Smooth muscle cell (in vitro differentiated cells): ENCODE measurements around the gene PNMA8C. TPM values are rescaled to one million over a fixed set of nuclear protein-coding genes. Genes with fewer than 3 reads are reported as not detected.

Experiments
- DNase-seq: peaks from one replicate; lab custom pipeline; 2025; ENCODE audit not compliant: unreplicated experiment; lab: John Stamatoyannopoulos, UW
- H2AFZ ChIP-seq: fragments of 200-600 bp; sonication (generic); 2 replicates; pipeline ENCODE4 v1.6.0; 2016; ENCODE audit warnings: antibody characterized with exemption, low read depth, mild to moderate bottlenecking
- H3F3A ChIP-seq: fragments of 200-600 bp; sonication (generic); 2 replicates; pipeline ENCODE4 v1.6.0; 2017; ENCODE audit warnings: antibody characterized with exemption, low read depth
- H3K27ac ChIP-seq: fragments of 200-600 bp; sonication (generic); 2 replicates; pipeline ENCODE4 v1.5.1; 2016; ENCODE audit warnings: low read depth, mild to moderate bottlenecking
- H3K27me3 ChIP-seq: fragments of 200-600 bp; sonication (generic); 2 replicates; pipeline ENCODE4 v1.6.1; 2016; ENCODE audit warnings: low read depth, mild to moderate bottlenecking
- H3K36me3 ChIP-seq: fragments of 200-600 bp; sonication (generic); 2 replicates; pipeline ENCODE4 v1.5.1; 2016; ENCODE audit warnings: low read depth
- H3K4me1 ChIP-seq: fragments of 200-600 bp; sonication (generic); 2 replicates; pipeline ENCODE4 v1.5.1; 2016; ENCODE audit warnings: low read depth
- H3K4me2 ChIP-seq: fragments of 200-600 bp; sonication (generic); 2 replicates; pipeline ENCODE4 v1.6.0; 2016; ENCODE audit warnings: mild to moderate bottlenecking
- H3K4me3 ChIP-seq: fragments of 200-600 bp; sonication (generic); 2 replicates; pipeline ENCODE4 v1.5.1; 2016; ENCODE audit warnings: mild to moderate bottlenecking
- H3K79me2 ChIP-seq: fragments of 200-600 bp; sonication (generic); 2 replicates; pipeline ENCODE4 v1.6.0; 2016; ENCODE audit warnings: low read depth, mild to moderate bottlenecking
- H3K9ac ChIP-seq: fragments of 200-600 bp; sonication (generic); 2 replicates; pipeline ENCODE4 v1.6.0; 2016; ENCODE audit warnings: low read depth
- H3K9me3 ChIP-seq: fragments of 200-600 bp; sonication (generic); replicated peaks from 2 replicates; pipeline ENCODE4 v1.5.1; 2016; ENCODE audit warnings: low read depth
- H4K20me1 ChIP-seq: fragments of 200-600 bp; sonication (generic); 2 replicates; pipeline ENCODE4 v1.6.0; 2016; ENCODE audit warnings: low read depth
- CTCF ChIP-seq: fragments of 200-600 bp; sonication (generic); IDR thresholded peaks from 2 replicates; pipeline ENCODE4 v1.5.1; 2017; ENCODE audit warnings: borderline replicate concordance, mild to moderate bottlenecking, antibody characterized with exemption; ENCODE audit not compliant: insufficient read depth, poor library complexity, severe bottlenecking
- WGBS: methylation state at CpG from one replicate; pipeline ENCODE4 v1.1.7; 2016; ENCODE audit warnings: low lambda C conversion rate; 5-methylcytosine and 5-hydroxymethylcytosine counted together
- polyA plus RNA-seq: library from polyadenylated mRNA; unstranded; fragments of >200 nt; fragmentation: Nextera tagmentation; extraction: Ambion mirVana; gene quantifications from 2 replicates; pipeline ENCODE4 v1.2.1, GENCODE V29; 2016
- total RNA-seq: library from RNA; depleted of rRNA; stranded (reverse); fragments of >200 nt; gene quantifications from 2 replicates; pipeline ENCODE4 v1.2.3, GENCODE V29; 2014

PNMA8C gene
- total and polyA plus RNA-seq, 2 experiments from 2014 or later: not detected

- Histone ChIP-seq H3K4me2 (no peak overlapping the region), H3K27me3 (no peaks in the 10 kb centered on the region), H2AFZ (no peak overlapping the region), H4K20me1 (no peaks in the 10 kb centered on the region), H3K79me2 (no peaks in the 10 kb centered on the region), H3K27ac (no peak overlapping the region), H3F3A (no peaks in the 10 kb centered on the region), H3K4me3 (no peak overlapping the region), H3K4me1 (no peaks in the 10 kb centered on the region), H3K36me3 (no peaks in the 10 kb centered on the region), H3K9ac (no peak overlapping the region), H3K9me3 (no peaks in the 10 kb centered on the region)
- DNase-seq: no peak
- TF ChIP-seq CTCF: no peak
- WGBS: 93% methylated on average over 2 of the region's 2 CpGs
These were observed 32.8 kb upstream of the PNMA8C start for GRCh38 chr19:46461537-46461936.

- no peaks in the 10 kb centered on the region for H3K4me1 ChIP-seq
- no peaks in the 10 kb centered on the region for H3K79me2 ChIP-seq
- no peaks in the 10 kb centered on the region for H3K27me3 ChIP-seq
- no peak overlapping the region for H2AFZ ChIP-seq
- TF ChIP-seq CTCF: no peak
- H3K9me3 ChIP-seq: no peaks in the 10 kb centered on the region
- no peaks in the 10 kb centered on the region for H3K36me3 ChIP-seq
- no peaks in the 10 kb centered on the region for H3F3A ChIP-seq
- H3K4me2 ChIP-seq: no peak overlapping the region
- DNase-seq: no peak
- H3K4me3 ChIP-seq: no peak overlapping the region
- 95% methylated on average over 1 of the region's 1 CpG for WGBS
- H3K9ac ChIP-seq: no peak overlapping the region
- no peak overlapping the region for H3K27ac ChIP-seq
- H4K20me1 ChIP-seq: no peaks in the 10 kb centered on the region
These were observed 32.2 kb upstream of the PNMA8C start for GRCh38 chr19:46460981-46461380.

- Histone ChIP-seq H2AFZ (no peak overlapping the region), H3K36me3 (no peaks in the 10 kb centered on the region), H3K4me2 (no peak overlapping the region), H4K20me1 (no peaks in the 10 kb centered on the region), H3K9me3 (no peaks in the 10 kb centered on the region), H3K9ac (no peak overlapping the region), H3K27me3 (no peaks in the 10 kb centered on the region), H3K4me1 (no peaks in the 10 kb centered on the region), H3K4me3 (no peak overlapping the region), H3K27ac (no peak overlapping the region), H3F3A (no peaks in the 10 kb centered on the region), H3K79me2 (no peaks in the 10 kb centered on the region)
- TF ChIP-seq CTCF: no peak
- WGBS: 96% methylated on average over 2 of the region's 2 CpGs
- no peak for DNase-seq
These were observed 31.3 kb upstream of the PNMA8C start for GRCh38 chr19:46460055-46460454.

- Histone ChIP-seq H4K20me1 (no peaks in the 10 kb centered on the region), H3K79me2 (no peaks in the 10 kb centered on the region), H3K4me1 (no peaks in the 10 kb centered on the region), H3K27ac (no peak overlapping the region), H3K36me3 (no peaks in the 10 kb centered on the region), H3K4me3 (no peak overlapping the region), H3K4me2 (no peak overlapping the region), H3F3A (no peaks in the 10 kb centered on the region), H2AFZ (no peak overlapping the region), H3K9me3 (no peaks in the 10 kb centered on the region), H3K27me3 (no peaks in the 10 kb centered on the region), H3K9ac (no peak overlapping the region)
- TF ChIP-seq CTCF: no peak
- DNase-seq: no peak
- WGBS: 93% methylated on average over 5 of the region's 5 CpGs
These were observed 28.2 kb upstream of the PNMA8C start for GRCh38 chr19:46456930-46457329.
